Loucy (cell line): Measurements from ENCODE around the gene SLC7A8.

Experiments
- H2AFZ ChIP-seq: fragments of 200-600 bp; sonication (generic); 2 replicates; pipeline ENCODE4 v1.6.0; 2016; ENCODE audit warnings: antibody characterized with exemption, mild to moderate bottlenecking, low read length, moderate library complexity
- H3F3A ChIP-seq: fragments of 200-600 bp; 2 replicates; pipeline ENCODE4 v1.6.0; 2016; ENCODE audit warnings: antibody characterized with exemption, low read depth, mild to moderate bottlenecking
- H3K27me3 ChIP-seq: fragments of 200-600 bp; sonication (generic); 2 replicates; pipeline ENCODE4 v1.6.1; 2014; ENCODE audit warnings: low read length, mild to moderate bottlenecking; ENCODE audit not compliant: insufficient read depth, poor library complexity, severe bottlenecking
- H3K36me3 ChIP-seq: fragments of 200-600 bp; sonication (generic); 2 replicates; pipeline ENCODE4 v1.6.1; 2016; ENCODE audit warnings: low read length; ENCODE audit not compliant: insufficient read depth
- H3K4me1 ChIP-seq: fragments of 200-600 bp; sonication (generic); 2 replicates; pipeline ENCODE4 v1.5.1; 2014; ENCODE audit warnings: low read length, mild to moderate bottlenecking; ENCODE audit not compliant: insufficient read depth, poor library complexity, severe bottlenecking
- H3K4me2 ChIP-seq: fragments of 200-600 bp; sonication (generic); 2 replicates; pipeline ENCODE4 v1.6.0; 2014; ENCODE audit warnings: antibody characterized with exemption, low read length, low read depth, mild to moderate bottlenecking; ENCODE audit not compliant: poor library complexity, severe bottlenecking
- H3K4me3 ChIP-seq: fragments of 200-600 bp; sonication (generic); 2 replicates; pipeline ENCODE4 v1.5.1; 2014; ENCODE audit warnings: low read length, mild to moderate bottlenecking, mixed read lengths; ENCODE audit not compliant: poor library complexity, severe bottlenecking
- H3K79me2 ChIP-seq: fragments of 200-600 bp; sonication (generic); 2 replicates; pipeline ENCODE4 v1.6.1; 2014; ENCODE audit warnings: low read length; ENCODE audit not compliant: insufficient read depth
- H3K9ac ChIP-seq: fragments of 200-600 bp; sonication (generic); 2 replicates; pipeline ENCODE4 v1.6.0; 2014; ENCODE audit warnings: mild to moderate bottlenecking, low read depth, low read length, moderate library complexity; ENCODE audit not compliant: poor library complexity, severe bottlenecking
- H3K9me2 ChIP-seq: fragments of 200-600 bp; sonication (generic); replicated peaks from 2 replicates; pipeline ENCODE4 v1.6.1; 2016; ENCODE audit warnings: low read depth, low read length, mixed read lengths
- H3K9me3 ChIP-seq: fragments of 200-600 bp; sonication (generic); 2 replicates; pipeline ENCODE4 v1.6.1; 2014; ENCODE audit warnings: mild to moderate bottlenecking, antibody characterized with exemption, low read length, low read depth; ENCODE audit not compliant: insufficient read depth
- H4K20me1 ChIP-seq: fragments of 200-600 bp; sonication (generic); 2 replicates; pipeline ENCODE4 v1.6.0; 2014; ENCODE audit warnings: antibody characterized with exemption, low read length, mild to moderate bottlenecking; ENCODE audit not compliant: insufficient read depth, poor library complexity, severe bottlenecking
- EZH2phosphoT487 ChIP-seq: fragments of 200-600 bp; IDR thresholded peaks from 2 replicates; pipeline ENCODE4 v1.6.1; 2018; ENCODE audit warnings: antibody characterized with exemption, mild to moderate bottlenecking, moderate library complexity, borderline replicate concordance
- TF ChIP-seq, protein P1 (sequence below): fragments of 200-600 bp; sonication (generic); conservative IDR thresholded peaks from 2 replicates; pipeline ENCODE4 v1.5.1; 2014; ENCODE audit warnings: mild to moderate bottlenecking, antibody characterized with exemption, low read length

Gene SLC7A8

DNA sequence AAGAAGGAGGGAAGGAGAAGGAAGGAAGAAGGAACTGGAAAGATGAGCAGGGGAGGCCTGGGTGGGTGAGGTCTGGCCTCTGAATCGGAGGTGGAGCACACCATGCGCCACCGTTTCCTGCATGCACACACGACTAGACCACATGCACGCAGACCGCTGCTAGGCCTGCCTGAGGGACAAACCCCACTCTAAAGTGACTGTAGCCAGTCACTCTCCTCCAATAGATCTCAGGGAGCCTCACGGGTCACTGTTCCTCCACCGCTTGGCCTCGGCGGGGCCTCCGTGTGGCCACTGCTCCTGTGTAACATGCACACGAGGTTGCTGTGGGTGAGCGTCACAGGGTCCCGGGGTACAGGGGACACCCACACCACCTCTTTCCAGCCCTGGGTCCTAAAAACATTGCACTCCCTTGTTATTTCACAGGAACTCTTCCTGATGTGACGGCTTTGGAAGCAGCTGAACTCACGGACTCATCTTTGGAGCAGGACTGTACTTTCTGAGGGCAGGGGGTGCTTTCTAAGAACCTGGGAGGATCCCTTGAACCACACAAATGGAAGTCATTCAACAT is 46.8 kb downstream of the SLC7A8 start:
- Histone ChIP-seq H3K36me3 (no peaks in the 10 kb centered on the region), H2AFZ (no peak overlapping the region), H3K9me2 (no peaks in the 10 kb centered on the region), H3K79me2 (no peaks in the 10 kb centered on the region), H3F3A (no peaks in the 10 kb centered on the region), H3K4me1 (no peaks in the 10 kb centered on the region), H4K20me1 (no peaks in the 10 kb centered on the region), H3K9me3 (no peaks in the 10 kb centered on the region), H3K9ac (no peak overlapping the region), H3K27me3 (no peaks in the 10 kb centered on the region), H3K4me3 (no peak overlapping the region), H3K4me2 (no peak overlapping the region)
- TF ChIP-seq EZH2phosphoT487: no peak
- TF ChIP-seq, protein P1, sequence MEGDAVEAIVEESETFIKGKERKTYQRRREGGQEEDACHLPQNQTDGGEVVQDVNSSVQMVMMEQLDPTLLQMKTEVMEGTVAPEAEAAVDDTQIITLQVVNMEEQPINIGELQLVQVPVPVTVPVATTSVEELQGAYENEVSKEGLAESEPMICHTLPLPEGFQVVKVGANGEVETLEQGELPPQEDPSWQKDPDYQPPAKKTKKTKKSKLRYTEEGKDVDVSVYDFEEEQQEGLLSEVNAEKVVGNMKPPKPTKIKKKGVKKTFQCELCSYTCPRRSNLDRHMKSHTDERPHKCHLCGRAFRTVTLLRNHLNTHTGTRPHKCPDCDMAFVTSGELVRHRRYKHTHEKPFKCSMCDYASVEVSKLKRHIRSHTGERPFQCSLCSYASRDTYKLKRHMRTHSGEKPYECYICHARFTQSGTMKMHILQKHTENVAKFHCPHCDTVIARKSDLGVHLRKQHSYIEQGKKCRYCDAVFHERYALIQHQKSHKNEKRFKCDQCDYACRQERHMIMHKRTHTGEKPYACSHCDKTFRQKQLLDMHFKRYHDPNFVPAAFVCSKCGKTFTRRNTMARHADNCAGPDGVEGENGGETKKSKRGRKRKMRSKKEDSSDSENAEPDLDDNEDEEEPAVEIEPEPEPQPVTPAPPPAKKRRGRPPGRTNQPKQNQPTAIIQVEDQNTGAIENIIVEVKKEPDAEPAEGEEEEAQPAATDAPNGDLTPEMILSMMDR: no peak

DNA sequence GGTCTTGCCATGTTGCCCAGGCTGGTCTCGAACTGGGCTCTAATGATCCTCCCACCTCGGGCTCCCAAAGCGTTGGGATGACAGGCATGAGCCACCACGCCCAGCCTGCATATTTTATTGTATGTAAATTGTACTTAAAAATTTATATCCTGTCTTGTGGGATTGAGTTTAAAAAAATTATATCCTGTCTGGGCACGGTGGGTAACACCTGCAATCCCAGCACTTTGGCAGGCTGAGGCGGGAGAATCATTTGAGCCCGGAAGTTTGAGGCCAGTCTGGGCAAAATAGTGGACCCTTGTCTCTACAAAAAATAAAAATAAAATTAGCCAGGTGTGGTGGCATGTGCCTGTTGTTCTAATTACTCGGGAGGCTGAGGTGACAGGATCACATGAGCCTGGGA is 50.5 kb downstream of the SLC7A8 start:
- Histone ChIP-seq H3K4me2 (no peak overlapping the region), H3K36me3 (no peaks in the 10 kb centered on the region), H3K9me3 (no peaks in the 10 kb centered on the region), H3K4me3 (no peak overlapping the region), H3F3A (no peaks in the 10 kb centered on the region), H3K9me2 (no peaks in the 10 kb centered on the region), H3K9ac (no peak overlapping the region), H2AFZ (no peak overlapping the region), H3K4me1 (no peaks in the 10 kb centered on the region), H4K20me1 (no peaks in the 10 kb centered on the region), H3K27me3 (no peaks in the 10 kb centered on the region), H3K79me2 (no peaks in the 10 kb centered on the region)
- TF ChIP-seq EZH2phosphoT487: no peak
- TF ChIP-seq, protein P1: no peak

DNA sequence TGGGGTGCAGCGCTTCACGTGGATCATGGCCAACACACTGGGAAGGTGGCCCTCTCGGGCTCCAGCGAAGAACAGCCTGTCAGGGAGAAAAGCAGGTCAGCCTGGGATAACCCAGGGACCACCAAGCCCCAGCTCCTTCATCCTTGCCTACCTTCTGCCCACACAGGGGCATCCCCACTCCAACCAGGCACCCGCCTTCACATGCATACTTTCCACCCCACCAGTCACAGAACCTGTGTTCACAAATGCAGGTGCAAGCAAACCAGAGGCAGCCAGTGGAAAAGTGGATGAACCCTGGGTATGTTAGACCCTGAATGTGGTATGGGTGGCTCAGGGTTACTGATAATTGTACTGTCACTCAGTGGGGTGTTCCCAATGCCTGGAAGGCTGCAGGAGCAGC is 52.0 kb downstream of the SLC7A8 start:
- Histone ChIP-seq H3K9ac (no peak overlapping the region), H3F3A (no peaks in the 10 kb centered on the region), H3K4me2 (no peak overlapping the region), H3K4me1 (no peaks in the 10 kb centered on the region), H3K9me2 (no peaks in the 10 kb centered on the region), H3K36me3 (no peaks in the 10 kb centered on the region), H3K9me3 (no peaks in the 10 kb centered on the region), H2AFZ (no peak overlapping the region), H3K4me3 (no peak overlapping the region), H3K27me3 (no peaks in the 10 kb centered on the region), H3K79me2 (no peaks in the 10 kb centered on the region), H4K20me1 (no peaks in the 10 kb centered on the region)
- TF ChIP-seq, protein P1: no peak
- no peak for TF ChIP-seq EZH2phosphoT487
